ENCODE measurements around the gene SEPHS1. TPM values are rescaled to one million over a fixed set of nuclear protein-coding genes. Genes with fewer than 3 reads are reported as not detected.

SEPHS1 gene
- total and polyA plus RNA-seq, 2 of the 8 experiments (the other 6 are each of a cell fraction or from before 2014, with no cell fraction given): 270 to 683 TPM

DNA sequence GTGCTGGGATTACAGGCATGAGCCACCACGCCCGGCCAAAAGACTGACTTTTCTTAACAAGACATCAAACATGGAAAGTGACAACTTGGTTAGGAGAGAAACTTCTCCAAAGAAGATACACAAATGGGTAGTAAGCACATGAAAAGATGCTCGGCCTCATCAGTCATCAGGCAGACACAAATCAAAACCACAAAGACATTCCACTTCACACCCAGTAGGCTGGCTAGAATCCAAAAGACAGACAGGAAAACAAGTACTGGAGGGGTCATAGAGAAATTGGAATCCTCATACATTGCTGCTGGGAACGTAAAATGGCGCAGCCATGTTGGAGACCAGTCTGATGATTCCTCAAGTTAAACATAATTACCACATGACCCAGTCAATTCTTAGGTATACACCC is 16.4 kb downstream of the SEPHS1 start:
- no peak overlapping the region for H2BK20ac ChIP-seq (ENCODE audit: low read length)
- peaks cover 0 to 66% of the 10 kb centered on the region in 2 experiments; a peak in 2 of 4 replicates for H3K79me2 ChIP-seq (ENCODE audit: control insufficient read depth in 1 of 2, insufficient read depth in 2 of 2, low read length in 2 of 2)
- H2BK120ac ChIP-seq (replicated peaks; ENCODE audit: low read depth, low read length): no peak overlapping the region
- ChIA-PET CTCF (ENCODE audit: partially characterized antibody) (no interaction called here), POLR2A (ENCODE audit: partially characterized antibody) (interaction anchor here (4.6 to 8.2 kb wide), 2 partner anchors 11 to 20 kb away, joined by 50 to 85 read pairs; partner anchors contain the start of gene SEPHS1)
- H3K4me2 ChIP-seq (ENCODE audit: insufficient read depth in 1 of 2, low read depth in 2 of 2, low read length in 2 of 2): no peak overlapping the region
- H3K79me1 ChIP-seq (ENCODE audit: low read depth, low read length): peaks cover 5% of the 10 kb centered on the region; the same call in 1 of the 2 replicates
- H3K4me3 ChIP-seq (ENCODE audit: extremely low read depth in 1 of 4, insufficient read depth in 2 of 4, low read depth in 3 of 4, low read length in 4 of 4): no peak overlapping the region
- H3K27me3 ChIP-seq (replicated peaks in 1 of 4; ENCODE audit: control insufficient read depth in 3 of 4, extremely low read depth in 1 of 4, insufficient read depth in 3 of 4, low read length in 3 of 4): no peaks in the 10 kb centered on the region
- H3K18ac ChIP-seq (ENCODE audit: extremely low read depth, low read length): no peak overlapping the region
- TF ChIP-seq, protein P1, sequence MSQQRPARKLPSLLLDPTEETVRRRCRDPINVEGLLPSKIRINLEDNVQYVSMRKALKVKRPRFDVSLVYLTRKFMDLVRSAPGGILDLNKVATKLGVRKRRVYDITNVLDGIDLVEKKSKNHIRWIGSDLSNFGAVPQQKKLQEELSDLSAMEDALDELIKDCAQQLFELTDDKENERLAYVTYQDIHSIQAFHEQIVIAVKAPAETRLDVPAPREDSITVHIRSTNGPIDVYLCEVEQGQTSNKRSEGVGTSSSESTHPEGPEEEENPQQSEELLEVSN (IDR thresholded peaks at IDR 0.05): no peak
- no peak for TF ChIP-seq EP300 (IDR thresholded peaks at IDR 0.05; ENCODE audit: borderline replicate concordance in 1 of 2, low read depth in 2 of 2, low read length in 2 of 2)
- TF ChIP-seq NANOG (IDR thresholded peaks at IDR 0.05; ENCODE audit: insufficient read depth, low read depth, low read length, poor library complexity, severe bottlenecking): no peak
- TF ChIP-seq, protein P2, sequence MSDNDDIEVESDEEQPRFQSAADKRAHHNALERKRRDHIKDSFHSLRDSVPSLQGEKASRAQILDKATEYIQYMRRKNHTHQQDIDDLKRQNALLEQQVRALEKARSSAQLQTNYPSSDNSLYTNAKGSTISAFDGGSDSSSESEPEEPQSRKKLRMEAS (IDR thresholded peaks at IDR 0.05): no peak
- TF ChIP-seq SUZ12 (IDR thresholded peaks at IDR 0.05; ENCODE audit: low read length): no peak
- TF ChIP-seq CBX8 (IDR thresholded peaks at IDR 0.05; ENCODE audit: borderline replicate concordance, low read depth, low read length): no peak
- TF ChIP-seq TAF7 (optimal IDR thresholded peaks at IDR 0.05; ENCODE audit: borderline replicate concordance, low read depth, low read length): no peak
- TF ChIP-seq JUN (IDR thresholded peaks at IDR 0.05; ENCODE audit: low read depth, low read length): no peak
- TF ChIP-seq, protein P3, sequence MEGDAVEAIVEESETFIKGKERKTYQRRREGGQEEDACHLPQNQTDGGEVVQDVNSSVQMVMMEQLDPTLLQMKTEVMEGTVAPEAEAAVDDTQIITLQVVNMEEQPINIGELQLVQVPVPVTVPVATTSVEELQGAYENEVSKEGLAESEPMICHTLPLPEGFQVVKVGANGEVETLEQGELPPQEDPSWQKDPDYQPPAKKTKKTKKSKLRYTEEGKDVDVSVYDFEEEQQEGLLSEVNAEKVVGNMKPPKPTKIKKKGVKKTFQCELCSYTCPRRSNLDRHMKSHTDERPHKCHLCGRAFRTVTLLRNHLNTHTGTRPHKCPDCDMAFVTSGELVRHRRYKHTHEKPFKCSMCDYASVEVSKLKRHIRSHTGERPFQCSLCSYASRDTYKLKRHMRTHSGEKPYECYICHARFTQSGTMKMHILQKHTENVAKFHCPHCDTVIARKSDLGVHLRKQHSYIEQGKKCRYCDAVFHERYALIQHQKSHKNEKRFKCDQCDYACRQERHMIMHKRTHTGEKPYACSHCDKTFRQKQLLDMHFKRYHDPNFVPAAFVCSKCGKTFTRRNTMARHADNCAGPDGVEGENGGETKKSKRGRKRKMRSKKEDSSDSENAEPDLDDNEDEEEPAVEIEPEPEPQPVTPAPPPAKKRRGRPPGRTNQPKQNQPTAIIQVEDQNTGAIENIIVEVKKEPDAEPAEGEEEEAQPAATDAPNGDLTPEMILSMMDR (IDR thresholded peaks at IDR 0.05; ENCODE audit: control extremely low read depth in 1 of 3, insufficient read depth in 1 of 3, low read depth in 1 of 3, low read length in 3 of 3): no peak
- TF ChIP-seq TCF12 (IDR thresholded peaks at IDR 0.05; ENCODE audit: low read depth, low read length): no peak
- DNase-seq (ENCODE audit: low read depth in 1 of 2, low spot score in 2 of 2) (no peak), FAIRE-seq (no peak)
- H3K14ac ChIP-seq (ENCODE audit: insufficient read length): no peak overlapping the region
- peaks cover 34 to 91% (median 71%) of the 10 kb centered on the region in 4 experiments for H3K36me3 ChIP-seq (ENCODE audit: control insufficient read depth in 2 of 4, insufficient read depth in 4 of 4, low read length in 3 of 4)
- WGBS, 2 experiments (ENCODE audit: extremely low coverage in 1 of 2, insufficient coverage in 1 of 2, insufficient read length in 1 of 2, insufficient replicate concordance in 2 of 2, low coverage in 1 of 2, low lambda C conversion rate in 2 of 2, missing lambda C conversion rate in 1 of 2): 89% methylated on average over 5 of the region's 5 CpGs; no CpG with 5 or more reads in 1 of the 2 experiments
- no peak overlapping the region for H2BK12ac ChIP-seq (ENCODE audit: low read depth, low read length)
- no peak overlapping the region for H4K8ac ChIP-seq (ENCODE audit: extremely low read depth, insufficient read depth, low read length)
- no peak overlapping the region for H3K23ac ChIP-seq (ENCODE audit: insufficient read length)
- no peak overlapping the region for H3K4ac ChIP-seq (replicated peaks; ENCODE audit: insufficient read length, low read depth, low read length)
- H4K91ac ChIP-seq (replicated peaks; ENCODE audit: insufficient read length, low read length): no peak overlapping the region
- no peak overlapping the region for H3K56ac ChIP-seq (replicated peaks; ENCODE audit: insufficient read length, low read depth, low read length)
- H2AK5ac ChIP-seq (ENCODE audit: low read depth, low read length): no peak overlapping the region
- H3K9ac ChIP-seq (replicated peaks in 1 of 4; ENCODE audit: extremely low read depth in 1 of 4, low read depth in 3 of 4, low read length in 3 of 4): no peak overlapping the region
- H2BK5ac ChIP-seq (ENCODE audit: low read depth, low read length): no peak overlapping the region
- no peak overlapping the region for H4K5ac ChIP-seq (ENCODE audit: insufficient read length, low read depth, low read length)
- H3K9me3 ChIP-seq (ENCODE audit: insufficient read depth in 2 of 2, low read depth in 1 of 2, low read length in 1 of 2): no peaks in the 10 kb centered on the region
- peaks cover 4 to 8% (median 5%) of the 10 kb centered on the region in 4 experiments; a peak in 6 of 7 replicates for H3K4me1 ChIP-seq (replicated peaks in 1 of 4; ENCODE audit: control insufficient read depth in 3 of 4, insufficient read depth in 4 of 4, low read length in 3 of 4)
- no peak overlapping the region for H3K27ac ChIP-seq (ENCODE audit: low read depth, low read length)
- H3K23me2 ChIP-seq (ENCODE audit: low read depth, low read length): no peaks in the 10 kb centered on the region; the same call in 1 of the 2 replicates
- no peak overlapping the region for H2BK15ac ChIP-seq (ENCODE audit: low read length)
- H2AFZ ChIP-seq (ENCODE audit: low read length): no peak overlapping the region
- H4K20me1 ChIP-seq (replicated peaks in 1 of 2; ENCODE audit: control insufficient read depth in 1 of 2, insufficient read depth in 2 of 2, low read length in 2 of 2): peaks cover 12 to 18% of the 10 kb centered on the region in 2 experiments

Data from H1 (cell line).